ENCODE results near the gene HOXC12.

HOXC12 gene

DNA sequence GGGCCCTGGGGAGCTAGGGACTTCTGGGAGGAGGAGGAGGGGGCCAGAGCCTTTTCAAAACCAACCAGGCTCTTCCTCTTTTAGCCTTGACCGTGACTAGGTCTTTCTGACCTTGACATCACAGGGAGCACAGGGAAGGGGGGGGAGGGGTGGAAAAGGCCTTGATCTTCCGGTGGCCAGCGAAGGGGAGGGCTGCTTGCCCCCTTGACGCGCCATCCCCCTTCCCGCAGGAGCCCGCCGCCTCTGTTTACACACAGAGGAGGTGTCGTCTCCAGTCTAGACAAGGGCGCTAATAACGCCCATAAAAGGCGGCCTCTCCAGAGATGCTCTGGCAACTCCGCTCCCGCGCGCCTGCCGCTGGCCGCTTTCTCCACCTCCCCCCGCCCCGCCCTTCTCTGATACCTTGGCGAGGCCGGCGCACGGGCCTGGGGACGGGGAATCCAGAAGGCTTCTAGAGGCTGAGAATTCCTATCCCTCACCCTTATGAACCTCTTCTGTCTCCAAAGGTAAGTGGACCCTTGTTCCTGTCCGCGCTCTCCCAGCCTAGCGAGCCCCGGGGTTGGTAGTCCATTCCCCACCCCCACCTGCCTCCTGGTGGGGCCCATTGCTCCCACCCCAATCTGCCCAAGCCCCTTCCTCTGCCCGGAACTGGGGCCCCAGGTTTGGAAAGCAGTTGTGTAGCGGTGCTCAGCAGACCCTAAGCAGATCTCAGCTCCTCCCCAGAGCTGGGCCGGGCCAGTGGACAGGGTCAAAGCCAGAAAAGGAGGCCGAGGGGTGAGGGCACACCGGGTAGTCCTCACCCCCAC, 4.9 kb upstream of the HOXC12 start:
- H3K4me3 ChIP-seq (ENCODE audit: low read depth, low read length) = no peak overlapping the region
- DNase-seq (ENCODE audit: low read depth) = no peak
- TF ChIP-seq, protein P1, sequence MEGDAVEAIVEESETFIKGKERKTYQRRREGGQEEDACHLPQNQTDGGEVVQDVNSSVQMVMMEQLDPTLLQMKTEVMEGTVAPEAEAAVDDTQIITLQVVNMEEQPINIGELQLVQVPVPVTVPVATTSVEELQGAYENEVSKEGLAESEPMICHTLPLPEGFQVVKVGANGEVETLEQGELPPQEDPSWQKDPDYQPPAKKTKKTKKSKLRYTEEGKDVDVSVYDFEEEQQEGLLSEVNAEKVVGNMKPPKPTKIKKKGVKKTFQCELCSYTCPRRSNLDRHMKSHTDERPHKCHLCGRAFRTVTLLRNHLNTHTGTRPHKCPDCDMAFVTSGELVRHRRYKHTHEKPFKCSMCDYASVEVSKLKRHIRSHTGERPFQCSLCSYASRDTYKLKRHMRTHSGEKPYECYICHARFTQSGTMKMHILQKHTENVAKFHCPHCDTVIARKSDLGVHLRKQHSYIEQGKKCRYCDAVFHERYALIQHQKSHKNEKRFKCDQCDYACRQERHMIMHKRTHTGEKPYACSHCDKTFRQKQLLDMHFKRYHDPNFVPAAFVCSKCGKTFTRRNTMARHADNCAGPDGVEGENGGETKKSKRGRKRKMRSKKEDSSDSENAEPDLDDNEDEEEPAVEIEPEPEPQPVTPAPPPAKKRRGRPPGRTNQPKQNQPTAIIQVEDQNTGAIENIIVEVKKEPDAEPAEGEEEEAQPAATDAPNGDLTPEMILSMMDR (IDR thresholded peaks at IDR 0.05; ENCODE audit: control insufficient read depth, extremely low read depth, insufficient read depth) = no peak

DNA sequence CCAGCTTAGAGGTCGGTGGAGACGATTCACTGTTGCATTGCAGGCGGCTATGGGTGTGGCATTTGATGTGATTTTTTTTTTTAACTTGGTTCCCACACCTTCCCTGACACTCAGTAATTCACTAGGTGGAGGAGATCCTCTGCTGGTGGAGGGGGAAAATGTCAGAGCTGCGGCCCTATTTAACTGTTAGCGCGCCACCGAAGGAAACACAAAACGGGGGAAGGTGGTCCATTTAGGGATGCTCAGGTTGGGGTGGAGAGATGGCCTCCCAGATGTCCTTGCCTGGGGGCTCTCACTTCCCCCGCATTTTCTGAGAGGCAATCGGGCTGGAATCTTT, 4.3 kb upstream of the HOXC12 start:
- H3K4me3 ChIP-seq (ENCODE audit: low read depth, low read length) = no peak overlapping the region
- no peak for DNase-seq (ENCODE audit: low read depth)
- TF ChIP-seq, protein P1 (IDR thresholded peaks at IDR 0.05; ENCODE audit: control insufficient read depth, extremely low read depth, insufficient read depth) = no peak

DNA sequence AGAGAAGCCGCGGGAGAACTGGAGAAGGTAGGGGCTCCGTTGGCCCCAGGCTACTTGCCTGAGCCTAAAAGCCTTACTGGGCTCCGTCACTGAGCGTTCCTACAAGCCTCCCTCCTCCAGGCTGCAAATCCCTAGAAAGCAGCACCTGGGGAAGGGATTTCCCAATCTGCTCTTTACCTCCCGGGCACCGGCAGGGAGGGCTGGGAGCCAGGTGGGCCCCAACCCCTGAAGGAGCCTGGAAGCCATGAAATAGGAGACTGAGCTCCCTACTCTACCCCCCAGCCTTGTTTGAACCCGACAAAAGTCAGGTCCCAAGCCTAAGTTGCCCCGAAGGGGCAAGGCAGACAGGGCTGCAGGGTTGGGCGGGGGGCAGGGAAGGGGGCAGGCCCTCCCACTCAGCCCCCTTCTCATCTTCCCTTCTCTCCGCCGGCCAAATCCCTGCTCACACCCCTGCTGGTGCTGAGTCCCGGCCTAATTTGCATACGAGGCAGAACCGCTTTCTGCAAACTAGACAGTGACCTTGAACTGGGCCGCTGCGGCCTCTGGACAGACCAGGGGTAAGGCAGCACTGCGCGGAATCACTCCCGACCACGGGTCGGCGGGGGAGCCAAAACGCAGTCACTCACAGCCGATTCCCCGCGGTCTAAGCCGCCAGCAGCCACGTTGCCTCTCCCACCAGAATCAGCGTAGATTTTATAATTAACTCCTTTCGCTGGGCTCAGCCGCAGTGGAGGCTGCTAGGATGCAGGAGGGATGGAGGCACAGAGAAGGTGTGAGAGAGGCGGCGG, 3.7 kb upstream of the HOXC12 start:
- no peak for DNase-seq (ENCODE audit: low read depth)
- TF ChIP-seq, protein P1 (IDR thresholded peaks at IDR 0.05; ENCODE audit: control insufficient read depth, extremely low read depth, insufficient read depth) = no peak
- no peak overlapping the region for H3K4me3 ChIP-seq (ENCODE audit: low read depth, low read length)

DNA sequence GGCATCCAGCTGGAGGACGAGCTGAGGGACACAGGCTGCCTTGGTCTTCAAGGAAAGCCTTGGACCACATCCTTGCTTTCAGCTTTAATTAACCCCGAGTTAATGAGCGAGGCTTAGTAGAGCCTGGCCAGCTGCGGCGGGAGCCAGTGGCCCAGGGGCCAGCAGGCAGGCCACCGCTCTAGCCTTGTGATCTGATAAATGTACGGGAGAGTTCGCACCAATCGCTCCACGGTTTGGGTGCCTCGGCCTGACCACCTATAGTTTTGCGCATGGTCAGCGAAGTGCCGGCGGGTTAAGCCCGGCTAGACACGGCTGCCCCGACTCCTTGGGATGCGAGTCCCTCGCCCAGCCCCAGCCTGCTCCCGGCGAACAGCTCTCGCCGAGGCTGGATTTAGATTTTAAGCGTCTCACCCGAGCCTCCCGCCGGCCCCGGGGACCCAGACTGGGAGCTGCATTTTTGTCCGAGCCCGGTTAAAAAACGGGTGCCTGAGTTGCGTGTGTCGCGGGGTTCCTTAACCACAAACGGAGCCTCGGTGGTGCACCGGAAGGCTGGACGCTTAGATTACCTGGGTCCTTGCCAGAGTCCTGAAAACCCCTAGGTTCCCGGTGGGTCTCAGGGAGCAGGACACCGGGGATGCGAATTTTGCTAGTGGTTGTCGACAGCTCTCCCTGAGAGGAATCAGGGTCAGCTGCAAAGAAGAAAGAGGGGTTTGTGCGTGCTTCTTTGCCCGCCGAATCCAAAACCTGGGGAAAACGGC, 2.9 kb upstream of the HOXC12 start:
- no peak overlapping the region for H3K4me3 ChIP-seq (ENCODE audit: low read depth, low read length)

DNA sequence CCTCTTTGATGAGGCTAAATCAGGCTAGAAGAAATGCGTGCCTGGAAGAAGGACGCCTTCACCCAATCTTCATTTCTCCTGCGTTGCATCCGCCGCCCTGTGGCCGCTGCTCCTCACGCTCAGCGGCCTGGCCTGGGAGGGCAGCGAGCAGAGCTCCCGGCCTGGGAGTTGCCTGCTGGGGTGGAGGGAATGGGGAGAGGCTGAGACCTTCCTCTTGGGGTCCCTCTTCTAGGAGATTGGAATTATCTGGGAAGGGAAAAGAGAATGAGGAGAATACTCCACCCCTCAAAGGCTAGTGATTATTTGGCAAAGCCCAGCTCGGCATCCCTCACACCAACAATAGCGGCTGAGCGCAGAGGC, 2.4 kb upstream of the HOXC12 start:
- H3K4me3 ChIP-seq (ENCODE audit: low read depth, low read length) = no peak overlapping the region
- TF ChIP-seq, protein P1 (IDR thresholded peaks at IDR 0.05; ENCODE audit: control insufficient read depth, extremely low read depth, insufficient read depth) = no peak
- no peak for DNase-seq (ENCODE audit: low read depth)

More for the DNA sequence above, 2.9 kb upstream of the HOXC12 start:
- TF ChIP-seq, protein P1 (IDR thresholded peaks at IDR 0.05; ENCODE audit: control insufficient read depth, extremely low read depth, insufficient read depth) = no peak
- DNase-seq (ENCODE audit: low read depth) = no peak

DNA sequence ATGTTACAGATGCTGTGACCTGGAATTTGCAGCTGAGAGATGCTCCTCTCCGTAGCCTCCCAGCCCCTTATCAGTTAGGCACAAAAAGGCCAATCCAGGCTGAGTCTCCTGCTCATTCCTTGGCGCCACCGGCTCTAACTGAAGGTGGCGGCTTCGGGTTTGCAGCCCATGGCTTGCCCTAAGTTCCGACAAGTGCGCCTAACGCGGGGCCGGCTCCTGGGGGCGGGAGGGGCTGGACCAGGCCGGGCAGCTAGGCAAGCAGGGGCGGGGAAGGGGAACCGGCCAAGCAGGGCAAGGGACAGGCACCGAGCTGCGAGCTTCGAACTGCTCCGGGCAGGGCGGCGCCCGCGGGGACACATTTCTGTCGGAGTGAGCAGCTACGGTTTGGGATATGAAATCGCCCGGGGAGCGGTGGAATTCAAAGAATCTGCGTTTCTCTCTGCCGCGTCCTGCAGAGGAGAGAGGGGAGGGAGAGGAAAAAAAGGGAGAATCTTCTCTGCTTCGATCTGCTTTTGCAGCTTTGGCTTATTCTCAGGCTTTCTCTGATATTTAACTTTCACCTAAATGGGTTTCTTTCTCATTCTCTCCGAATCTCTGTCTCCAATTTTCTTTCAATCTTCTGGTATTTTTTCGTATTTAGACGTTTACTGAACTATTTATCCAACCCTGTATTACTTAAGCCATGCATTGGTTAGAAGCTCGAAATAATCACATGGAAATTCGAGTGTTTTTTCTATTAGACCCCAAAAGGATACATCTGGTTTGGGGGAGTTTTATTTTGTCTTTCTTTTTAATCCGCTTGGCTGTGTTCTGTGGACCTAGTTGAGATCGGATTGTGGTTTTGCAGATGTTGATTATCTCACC, 1.6 kb upstream of the HOXC12 start:
- TF ChIP-seq, protein P1 (IDR thresholded peaks at IDR 0.05; ENCODE audit: control insufficient read depth, extremely low read depth, insufficient read depth) = no peak
- H3K4me3 ChIP-seq (ENCODE audit: low read depth, low read length) = no peak overlapping the region
- no peak for DNase-seq (ENCODE audit: low read depth)
